HCT116 (cell line): ENCODE data around the gene RASSF5. TPM values are rescaled to one million over a fixed set of nuclear protein-coding genes. Genes with fewer than 3 reads are reported as not detected.

Experiments used
- ATAC-seq: fragments of 200-7000 bp; cut with Tn5 transposase; 2 replicates; pipeline ENCODE4 v1.9.1; 2020; ENCODE audit warnings: mild to moderate bottlenecking, moderate library complexity
- BruUV-seq: library from RNA; stranded (reverse); fragments of 400-500 nt; replicated peaks from 2 replicates; lab custom pipeline; 2021; lab: Mats Ljungman, UMichigan
- CTCF ChIA-PET: fragments of 300-600 bp; sonication (Branson Sonifier 250); formaldehyde crosslinking; loops from one replicate; lab custom pipeline; 2021; ENCODE audit warnings: antibody characterized with exemption; lab: Charles Lee
- POLR2A ChIA-PET: fragments of 300-600, 350-600 bp; sonication (Branson Sonifier 250); formaldehyde crosslinking; loops from one replicate; lab custom pipeline; 2021; ENCODE audit warnings: antibody characterized with exemption; lab: Charles Lee
- RAD21 ChIA-PET, 2 experiments: fragments of 300-600 bp; sonication (Branson Sonifier 250); formaldehyde crosslinking; loops; one replicate each; lab custom pipeline; 2023; ENCODE audit warnings: low total read pairs in 2 of 2; ENCODE audit not compliant: uncharacterized antibody in 2 of 2, unreplicated experiment in 2 of 2, low non-redundant PET in 1 of 2; lab: Charles Lee
- DNase-seq: peaks from one replicate; pipeline ENCODE4 v3.0.0-alpha.2; 2010; ENCODE audit warnings: low read depth, low spot score
- H2AFZ ChIP-seq: fragments of 200-600 bp; shearing (Covaris generic), sonication (generic); 2 replicates; pipeline ENCODE4 v1.6.1; 2017; ENCODE audit warnings: low read depth, mixed run types, mixed read lengths, antibody characterized with exemption, low read length; ENCODE audit not compliant: poor library complexity, severe bottlenecking
- H3K27ac ChIP-seq: 2 replicates; pipeline ENCODE4 v1.5.1; 2012; ENCODE audit warnings: low read depth, low read length
- H3K27me3 ChIP-seq: fragments of 200-600 bp; sonication (generic); 2 replicates; pipeline ENCODE4 v1.6.1; 2016; ENCODE audit warnings: mixed run types, low read length, mixed read lengths; ENCODE audit not compliant: insufficient read depth
- H3K36me3 ChIP-seq, 2 experiments: fragments of 200-500 bp in 1 of 2; fragments of 200-600 bp in 1 of 2; sonication (Bioruptor generic) in 1 of 2; sonication (generic) in 1 of 2; 2 replicates each; pipeline versions ENCODE4 v1.5.1 to v1.6.1; 2014 to 2016; ENCODE audit warnings: low read length in 2 of 2, inconsistent platforms in 1 of 2, mixed read lengths in 1 of 2, mixed run types in 1 of 2; ENCODE audit not compliant: insufficient read depth in 2 of 2, control insufficient read depth in 1 of 2
- H3K4me1 ChIP-seq, 2 experiments: fragments of 200-600 bp in 1 of 2; sonication (generic) in 1 of 2; 2 replicates each; pipeline versions ENCODE4 v1.5.1 to v1.6.1; 2012 to 2017; ENCODE audit warnings: low read length in 2 of 2, inconsistent platforms in 1 of 2, mild to moderate bottlenecking in 1 of 2, mixed read lengths in 1 of 2, mixed run types in 1 of 2, moderate library complexity in 1 of 2; ENCODE audit not compliant: insufficient read depth in 2 of 2, control insufficient read depth in 1 of 2
- H3K4me2 ChIP-seq: fragments of 200-600 bp; sonication (generic); 2 replicates; pipeline ENCODE4 v1.6.1; 2017; ENCODE audit warnings: mixed run types, low read length, mixed read lengths
- H3K4me3 ChIP-seq, 2 experiments: fragments of 200-600 bp in 1 of 2; sonication (generic) in 1 of 2; replicated peaks in 1 of 2; 2 replicates each; pipeline ENCODE4 v1.5.1; 2011 to 2016; ENCODE audit warnings: low read length in 2 of 2, control low read depth in 1 of 2, low read depth in 1 of 2, mild to moderate bottlenecking in 1 of 2, mixed read lengths in 1 of 2, mixed run types in 1 of 2
- H3K79me2 ChIP-seq: fragments of 200-600 bp; sonication (generic); 2 replicates; pipeline ENCODE4 v1.6.1; 2017; ENCODE audit warnings: mild to moderate bottlenecking, mixed run types, low read length, moderate library complexity, mixed read lengths; ENCODE audit not compliant: insufficient read depth
- H3K9ac ChIP-seq: fragments of 200-600 bp; sonication (generic); 2 replicates; pipeline ENCODE4 v1.6.1; 2016; ENCODE audit warnings: low read length, mixed read lengths
- H3K9me2 ChIP-seq: fragments of 200-600 bp; sonication (generic), shearing (Covaris generic); 2 replicates; pipeline ENCODE4 v1.6.1; 2017; ENCODE audit warnings: mixed run types, mild to moderate bottlenecking, moderate library complexity; ENCODE audit not compliant: insufficient read depth
- H3K9me3 ChIP-seq, 2 experiments: fragments of 200-500 bp in 1 of 2; fragments of 200-600 bp in 1 of 2; sonication (Bioruptor generic) in 1 of 2; sonication (generic) in 1 of 2; 2 replicates each; pipeline ENCODE4 v1.6.1; 2014 to 2017; ENCODE audit warnings: low read length in 2 of 2, mixed read lengths in 2 of 2, inconsistent platforms in 1 of 2, low read depth in 1 of 2, mild to moderate bottlenecking in 1 of 2, mixed run types in 1 of 2, moderate library complexity in 1 of 2; ENCODE audit not compliant: control insufficient read depth in 1 of 2, insufficient read depth in 1 of 2
- H4K20me1 ChIP-seq: fragments of 200-600 bp; sonication (generic), shearing (Covaris generic); 2 replicates; pipeline ENCODE4 v1.6.1; 2017; ENCODE audit warnings: mixed run types, mild to moderate bottlenecking, moderate library complexity; ENCODE audit not compliant: insufficient read depth
- CEBPB ChIP-seq: IDR thresholded peaks from 2 replicates; pipeline ENCODE4 v1.6.1; 2012; ENCODE audit warnings: low read depth
- CTCF ChIP-seq, 3 experiments: fragments of 200-600 bp in 1 of 3; sonication (generic) in 1 of 3; IDR thresholded peaks in 2 of 3; conservative IDR thresholded peaks in 1 of 3; 2 replicates each; pipeline ENCODE4 v1.5.1; 2012 to 2017; ENCODE audit warnings: low read depth in 2 of 3, low read length in 2 of 3, antibody characterized with exemption in 1 of 3, borderline replicate concordance in 1 of 3, control low read depth in 1 of 3, mild to moderate bottlenecking in 1 of 3, mixed read lengths in 1 of 3, mixed run types in 1 of 3, moderate library complexity in 1 of 3; ENCODE audit not compliant: insufficient read depth in 1 of 3
- EGR1 ChIP-seq: IDR thresholded peaks from 2 replicates; pipeline ENCODE4 v1.6.1; 2012; ENCODE audit warnings: low read depth
- EZH2 ChIP-seq: fragments of 200-600 bp; sonication (generic); IDR thresholded peaks from 2 replicates; pipeline ENCODE4 v1.6.1; 2017; ENCODE audit warnings: antibody characterized with exemption, mixed run types
- EZH2phosphoT487 ChIP-seq: fragments of 200-600 bp; IDR thresholded peaks from 2 replicates; pipeline ENCODE4 v1.6.1; 2018; ENCODE audit warnings: antibody characterized with exemption, borderline replicate concordance
- FOSL1 ChIP-seq: IDR thresholded peaks from 2 replicates; pipeline ENCODE4 v1.6.1; 2012; ENCODE audit warnings: low read depth
- POLR2A ChIP-seq: IDR thresholded peaks from 2 replicates; pipeline ENCODE4 v1.7.0; 2011; ENCODE audit warnings: borderline replicate concordance; ENCODE audit not compliant: insufficient read depth, insufficient read length; ENCODE audit errors: extremely low read depth
- POLR2AphosphoS5 ChIP-seq: IDR thresholded peaks from 2 replicates; pipeline ENCODE4 v1.6.1; 2011; ENCODE audit warnings: mild to moderate bottlenecking, low read depth, low read length, moderate library complexity
- RAD21 ChIP-seq: IDR thresholded peaks from 2 replicates; pipeline ENCODE4 v1.6.1; 2012; ENCODE audit warnings: low read depth, mild to moderate bottlenecking
- SIN3A ChIP-seq: IDR thresholded peaks from 2 replicates; pipeline ENCODE4 v1.6.1; 2012; ENCODE audit warnings: low read depth
- SRF ChIP-seq: IDR thresholded peaks from 2 replicates; pipeline ENCODE4 v1.6.1; 2012; ENCODE audit warnings: low read depth
- YY1 ChIP-seq: IDR thresholded peaks from 2 replicates; pipeline ENCODE4 v1.6.1; 2011; ENCODE audit warnings: low read length, low read depth, moderate library complexity, mild to moderate bottlenecking; ENCODE audit not compliant: insufficient replicate concordance; ENCODE audit errors: extremely low read depth
- ZFX ChIP-seq: fragments of 450-650 bp; IDR thresholded peaks from 2 replicates; pipeline ENCODE4 v1.6.1; 2017
- intact Hi-C: fragments of 100-400 bp; cut with micrococcal nuclease; formaldehyde crosslinking; loops from 2 replicates; pipeline ENCODE4 v1.10.0; 2022
- total RNA-seq: library from RNA; stranded (reverse); gene quantifications from one replicate; pipeline ENCODE4 v1.2.1, GENCODE V29; 2021; ENCODE audit not compliant: unreplicated experiment
- TF ChIP-seq, protein P1 (sequence below): IDR thresholded peaks from 2 replicates; pipeline ENCODE4 v1.6.1; 2012; ENCODE audit warnings: low read depth

Gene RASSF5
- total RNA-seq, 1 experiment from 2014 or later: 5.4 TPM

- POLR2A ChIA-PET: no interaction called here
- H3K4me3 ChIP-seq: no peak overlapping the region
- no peak for TF ChIP-seq POLR2A
- no peak for TF ChIP-seq EZH2phosphoT487
- no peak for TF ChIP-seq CTCF (IDR thresholded peaks at IDR 0.05 in 2 of 3, conservative IDR thresholded peaks at IDR 0.05 in 1 of 3; ENCODE audit: borderline replicate concordance in 1 of 3, insufficient read depth in 1 of 3, low read depth in 2 of 3, low read length in 2 of 3)
- TF ChIP-seq RAD21: no peak
- TF ChIP-seq POLR2AphosphoS5: no peak
- no peak for TF ChIP-seq CEBPB
- no peak for TF ChIP-seq SRF
- no peak for TF ChIP-seq ZFX
- TF ChIP-seq FOSL1: no peak
- no peak for TF ChIP-seq EGR1
- TF ChIP-seq YY1: no peak
- TF ChIP-seq, protein P1, sequence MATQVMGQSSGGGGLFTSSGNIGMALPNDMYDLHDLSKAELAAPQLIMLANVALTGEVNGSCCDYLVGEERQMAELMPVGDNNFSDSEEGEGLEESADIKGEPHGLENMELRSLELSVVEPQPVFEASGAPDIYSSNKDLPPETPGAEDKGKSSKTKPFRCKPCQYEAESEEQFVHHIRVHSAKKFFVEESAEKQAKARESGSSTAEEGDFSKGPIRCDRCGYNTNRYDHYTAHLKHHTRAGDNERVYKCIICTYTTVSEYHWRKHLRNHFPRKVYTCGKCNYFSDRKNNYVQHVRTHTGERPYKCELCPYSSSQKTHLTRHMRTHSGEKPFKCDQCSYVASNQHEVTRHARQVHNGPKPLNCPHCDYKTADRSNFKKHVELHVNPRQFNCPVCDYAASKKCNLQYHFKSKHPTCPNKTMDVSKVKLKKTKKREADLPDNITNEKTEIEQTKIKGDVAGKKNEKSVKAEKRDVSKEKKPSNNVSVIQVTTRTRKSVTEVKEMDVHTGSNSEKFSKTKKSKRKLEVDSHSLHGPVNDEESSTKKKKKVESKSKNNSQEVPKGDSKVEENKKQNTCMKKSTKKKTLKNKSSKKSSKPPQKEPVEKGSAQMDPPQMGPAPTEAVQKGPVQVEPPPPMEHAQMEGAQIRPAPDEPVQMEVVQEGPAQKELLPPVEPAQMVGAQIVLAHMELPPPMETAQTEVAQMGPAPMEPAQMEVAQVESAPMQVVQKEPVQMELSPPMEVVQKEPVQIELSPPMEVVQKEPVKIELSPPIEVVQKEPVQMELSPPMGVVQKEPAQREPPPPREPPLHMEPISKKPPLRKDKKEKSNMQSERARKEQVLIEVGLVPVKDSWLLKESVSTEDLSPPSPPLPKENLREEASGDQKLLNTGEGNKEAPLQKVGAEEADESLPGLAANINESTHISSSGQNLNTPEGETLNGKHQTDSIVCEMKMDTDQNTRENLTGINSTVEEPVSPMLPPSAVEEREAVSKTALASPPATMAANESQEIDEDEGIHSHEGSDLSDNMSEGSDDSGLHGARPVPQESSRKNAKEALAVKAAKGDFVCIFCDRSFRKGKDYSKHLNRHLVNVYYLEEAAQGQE: no peak
- no peak for TF ChIP-seq SIN3A
- TF ChIP-seq EZH2: no peak
- TF ChIP-seq, all 23 proteins: peak for 0
- Histone ChIP-seq H3K79me2 (no peaks in the 10 kb centered on the region), H3K4me2 (no peak overlapping the region), H4K20me1 (no peaks in the 10 kb centered on the region), H3K9me3 (no peaks in the 10 kb centered on the region), H3K4me1 (no peaks in the 10 kb centered on the region), H3K27me3 (no peaks in the 10 kb centered on the region), H3K27ac (no peak overlapping the region), H3K9ac (no peak overlapping the region), H3K9me2 (no peaks in the 10 kb centered on the region), H2AFZ (no peak overlapping the region), H3K36me3 (no peaks in the 10 kb centered on the region)
- ATAC-seq (no peak), DNase-seq (no peak)
- intact Hi-C loops: no loop called here
- BruUV-seq: no TSS peak
- RAD21 ChIA-PET: no interaction called here
- CTCF ChIA-PET: no interaction called here
These were observed 58.7 kb downstream of the RASSF5 start for GRCh38 chr1:206565995-206566394.
